Naive thymus-derived CD8-positive, alpha-beta T cell (primary cell): Measurements from ENCODE around the gene REEP3. TPM values are rescaled to one million over a fixed set of nuclear protein-coding genes. Genes with fewer than 3 reads are reported as not detected.

Experiments
- ATAC-seq, 2 donors: fragments of 150-1000 bp; cut with Tn5 transposase in 1 of 2; sonication (Bioruptor Pico), chemical (Tn5 transposase) in 1 of 2; 1 replicate in 1 of 2; 2 replicates in 1 of 2; pipeline ENCODE4 v1.10.0; 2021; ENCODE audit warnings: mild to moderate bottlenecking in 2 of 2, moderate library complexity in 2 of 2
- POLR2A ChIA-PET: fragments of 350-600 bp; sonication (Branson Sonifier 250); formaldehyde crosslinking; loops from one replicate; lab custom pipeline; 2021; ENCODE audit warnings: antibody characterized with exemption; lab: Charles Lee
- DNase-seq, 10 donors: peaks; one replicate each; pipeline versions ENCODE4 v3.0.0 to v3.0.0-alpha.2; 2020 to 2022
- H3K27ac Mint-ChIP-seq, 10 donors: one replicate each; pipeline ENCODE4 v1.8.0; 2020 to 2022; ENCODE audit warnings: mild to moderate bottlenecking in 10 of 10, mixed read lengths in 10 of 10, moderate library complexity in 4 of 10, inconsistent platforms in 1 of 10
- H3K27me3 Mint-ChIP-seq, 5 donors: one replicate each; pipeline ENCODE4 v1.8.0; 2021 to 2022; ENCODE audit warnings: mixed read lengths in 5 of 5
- H3K36me3 Mint-ChIP-seq, 3 donors: one replicate each; pipeline ENCODE4 v1.8.0; 2020 to 2022; ENCODE audit warnings: mixed read lengths in 3 of 3, mild to moderate bottlenecking in 2 of 3, inconsistent platforms in 1 of 3
- H3K4me1 Mint-ChIP-seq, 4 donors: one replicate each; pipeline ENCODE4 v1.8.0; 2021 to 2022; ENCODE audit warnings: mixed read lengths in 4 of 4
- H3K4me3 Mint-ChIP-seq, 10 donors: one replicate each; pipeline ENCODE4 v1.8.0; 2020 to 2022; ENCODE audit warnings: mild to moderate bottlenecking in 10 of 10, mixed read lengths in 10 of 10, moderate library complexity in 6 of 10, inconsistent platforms in 1 of 10
- H3K9me3 Mint-ChIP-seq, 9 donors: one replicate each; pipeline ENCODE4 v1.8.0; 2020 to 2022; ENCODE audit warnings: mixed read lengths in 9 of 9, mild to moderate bottlenecking in 3 of 9, inconsistent platforms in 1 of 9, moderate library complexity in 1 of 9
- polyA plus RNA-seq, 3 donors: library from polyadenylated mRNA; unstranded; fragments of 300-500 nt; fragmentation: Illumina TruSeq; gene quantifications; one replicate each; pipeline ENCODE4 v1.2.3, GENCODE V29; 2021
- total RNA-seq, 8 experiments: library from RNA in 2 of 8; stranded (reverse) in 2 of 8; gene quantifications; one replicate each; pipeline ENCODE4 v1.2.3 and lab custom pipeline; 2021 to 2026

The REEP3 gene
- total and polyA plus RNA-seq, 5 experiments from 2014 or later, result 3.8 to 10.7 (median 6.1) TPM

- Mint-ChIP-seq H3K9me3 (no peaks in the 10 kb centered on the region), H3K27me3 (no peaks in the 10 kb centered on the region), H3K4me1 (peaks cover 18 to 35% (median 28%) of the 10 kb centered on the region in 4 donors), H3K36me3 (no peaks in the 10 kb centered on the region), H3K4me3 (peak overlapping the region; percentile 85 to 98 (median 94)), H3K27ac (peak overlapping the region; percentile 82 to 94 (median 89))
- peak; percentile 55 to 85 (median 74) for DNase-seq
- POLR2A ChIA-PET, result interaction anchor here (0.5 to 2.2 kb wide), 6 partner anchors 17 to 497 kb away, joined by 4 to 7 read pairs (median 6); partner anchors contain the start of gene NRBF2
- ATAC-seq, result peak; percentile 59 to 72
Observed at GRCh38 chr10:63629363-63630084, 108.3 kb downstream of the REEP3 start.

DNA sequence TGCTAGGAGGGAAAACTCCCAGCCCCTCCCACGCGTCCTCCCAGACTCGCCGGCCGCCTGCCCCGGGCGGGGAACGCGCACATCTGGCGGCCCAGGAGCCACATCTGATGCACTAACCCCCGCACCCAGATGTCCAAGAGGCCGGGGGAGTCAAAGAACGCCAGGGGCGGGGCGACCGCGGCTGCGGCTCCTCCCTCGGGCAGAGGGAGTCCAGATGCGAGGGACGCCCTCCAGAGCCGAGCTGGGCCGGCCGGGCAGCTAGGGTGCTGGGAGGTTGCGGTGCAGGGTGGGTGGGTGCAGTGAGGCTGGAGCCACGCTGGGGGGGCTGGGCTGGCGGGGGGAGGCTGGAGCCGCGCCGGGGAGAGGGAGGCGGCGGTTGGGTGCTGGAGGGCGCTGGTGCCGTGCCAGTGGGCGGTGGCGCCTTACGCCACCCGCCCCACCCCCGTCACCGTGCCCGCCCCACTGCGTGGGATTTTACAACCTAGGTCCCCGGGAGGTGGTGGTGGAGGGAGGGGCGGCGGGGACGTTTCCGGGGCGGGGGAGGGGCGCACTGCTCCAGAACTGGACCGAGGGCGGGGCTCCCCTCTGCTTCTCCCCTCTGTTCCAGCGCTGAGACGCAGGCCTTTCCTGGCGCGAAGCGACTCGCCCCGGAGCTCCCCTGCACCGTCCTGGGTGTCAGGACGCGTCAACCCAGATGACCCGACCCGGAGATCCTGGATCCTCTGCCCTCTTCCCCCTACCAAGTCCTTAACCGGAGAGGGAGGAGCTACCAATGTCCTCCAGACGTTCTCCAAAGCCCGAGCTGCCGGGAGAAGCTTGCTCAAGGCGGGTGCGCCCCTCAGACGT, 109.1 kb downstream of the REEP3 start:
- ATAC-seq, result peak; percentile 71 to 74
- Mint-ChIP-seq H3K27me3 (no peaks in the 10 kb centered on the region), H3K9me3 (no peaks in the 10 kb centered on the region), H3K4me1 (peaks cover 18 to 35% (median 28%) of the 10 kb centered on the region in 4 donors), H3K36me3 (no peaks in the 10 kb centered on the region), H3K27ac (peak overlapping the region; percentile 11 to 95 (median 91)), H3K4me3 (peak overlapping the region; percentile 85 to 98 (median 94))
- POLR2A ChIA-PET, result interaction anchor here (0.6 to 1.5 kb wide), 4 partner anchors 9 to 362 kb away, joined by 3 to 10 read pairs (median 3); partner anchors contain the start of gene REEP3
- peak; percentile 53 to 88 (median 66) for DNase-seq

DNA sequence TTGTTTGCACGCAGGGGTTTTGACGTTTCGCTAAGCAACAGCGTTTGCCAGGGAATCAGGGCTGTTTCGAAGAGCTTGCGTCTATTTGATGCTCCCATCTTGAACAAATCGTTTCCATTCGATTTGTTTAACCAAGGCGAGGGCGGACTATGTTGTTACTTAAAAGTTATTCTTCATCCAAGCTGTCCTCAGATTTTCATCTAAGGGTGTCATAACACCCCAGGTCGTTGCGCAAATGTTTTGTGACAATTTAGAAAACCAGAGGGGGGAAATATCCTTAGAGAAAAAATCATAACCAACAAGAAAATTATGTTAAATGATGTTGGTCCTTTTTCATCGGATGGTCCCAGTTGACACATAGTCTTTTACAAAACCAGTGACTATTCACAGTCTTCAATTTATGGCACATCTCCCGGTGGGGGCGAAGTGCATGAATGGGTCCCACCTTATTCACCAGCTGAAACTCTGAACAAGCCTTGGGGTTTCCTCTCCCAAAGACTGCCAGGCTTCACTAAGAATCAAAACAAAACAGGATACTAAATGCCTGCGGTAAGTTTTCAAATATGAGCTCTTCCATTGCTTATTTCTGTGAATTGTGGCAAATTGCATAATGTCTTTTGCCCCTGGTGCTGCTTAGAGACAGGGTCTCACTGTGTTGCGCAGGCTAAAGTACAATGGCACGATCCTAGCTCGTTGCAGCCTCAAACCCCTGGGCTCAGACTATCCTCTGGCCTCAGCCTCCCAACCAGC, 109.9 kb downstream of the REEP3 start:
- peak overlapping the region; percentile 11 to 95 (median 91) for H3K27ac Mint-ChIP-seq
- ATAC-seq (no peak), DNase-seq (peak in 1 of 10 donors; percentile 47)
- H3K4me3 Mint-ChIP-seq, result peak overlapping the region; percentile 85 to 95 (median 89)
- no peaks in the 10 kb centered on the region for H3K27me3 Mint-ChIP-seq
- no peaks in the 10 kb centered on the region for H3K36me3 Mint-ChIP-seq
- peaks cover 18 to 35% (median 28%) of the 10 kb centered on the region in 4 donors for H3K4me1 Mint-ChIP-seq
- POLR2A ChIA-PET, result interaction anchor here (0.7 to 1.5 kb wide), 4 partner anchors 8 to 466 kb away, joined by 3 to 10 read pairs (median 3); partner anchors contain the start of gene REEP3
- H3K9me3 Mint-ChIP-seq, result no peaks in the 10 kb centered on the region

DNA sequence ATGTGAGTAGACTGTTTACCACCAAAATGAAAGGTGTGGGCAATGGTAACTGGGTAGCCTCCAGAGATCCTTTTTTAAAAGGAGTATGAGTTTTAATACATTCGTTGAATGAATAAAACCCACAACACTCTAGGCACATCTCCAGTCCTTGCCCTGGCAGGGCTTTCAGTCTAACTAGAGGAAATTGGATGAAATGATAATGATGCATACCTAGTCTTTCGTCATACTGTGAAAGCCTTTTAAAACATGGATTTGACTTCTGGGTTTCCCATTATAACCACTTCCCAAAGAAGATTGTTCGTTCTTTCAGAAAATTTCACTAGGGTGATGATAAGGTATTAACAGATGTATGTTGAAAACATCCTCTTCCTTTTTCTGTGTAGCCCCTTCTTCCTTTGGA, 110.8 kb downstream of the REEP3 start:
- Mint-ChIP-seq H3K9me3 (no peaks in the 10 kb centered on the region), H3K4me1 (peaks cover 18 to 35% (median 28%) of the 10 kb centered on the region in 4 donors), H3K36me3 (no peaks in the 10 kb centered on the region), H3K27ac (peak overlapping the region in 4 of 10 donors; percentile 40 to 94 (median 89)), H3K27me3 (no peaks in the 10 kb centered on the region), H3K4me3 (peak overlapping the region in 2 of 10 donors; percentile 89 to 90)
- POLR2A ChIA-PET, result interaction anchor here (1.0 to 1.5 kb wide), 2 partner anchors 110 to 467 kb away, joined by 3 to 10 read pairs; partner anchors contain the start of gene REEP3
- DNase-seq (no peak), ATAC-seq (no peak)

DNA sequence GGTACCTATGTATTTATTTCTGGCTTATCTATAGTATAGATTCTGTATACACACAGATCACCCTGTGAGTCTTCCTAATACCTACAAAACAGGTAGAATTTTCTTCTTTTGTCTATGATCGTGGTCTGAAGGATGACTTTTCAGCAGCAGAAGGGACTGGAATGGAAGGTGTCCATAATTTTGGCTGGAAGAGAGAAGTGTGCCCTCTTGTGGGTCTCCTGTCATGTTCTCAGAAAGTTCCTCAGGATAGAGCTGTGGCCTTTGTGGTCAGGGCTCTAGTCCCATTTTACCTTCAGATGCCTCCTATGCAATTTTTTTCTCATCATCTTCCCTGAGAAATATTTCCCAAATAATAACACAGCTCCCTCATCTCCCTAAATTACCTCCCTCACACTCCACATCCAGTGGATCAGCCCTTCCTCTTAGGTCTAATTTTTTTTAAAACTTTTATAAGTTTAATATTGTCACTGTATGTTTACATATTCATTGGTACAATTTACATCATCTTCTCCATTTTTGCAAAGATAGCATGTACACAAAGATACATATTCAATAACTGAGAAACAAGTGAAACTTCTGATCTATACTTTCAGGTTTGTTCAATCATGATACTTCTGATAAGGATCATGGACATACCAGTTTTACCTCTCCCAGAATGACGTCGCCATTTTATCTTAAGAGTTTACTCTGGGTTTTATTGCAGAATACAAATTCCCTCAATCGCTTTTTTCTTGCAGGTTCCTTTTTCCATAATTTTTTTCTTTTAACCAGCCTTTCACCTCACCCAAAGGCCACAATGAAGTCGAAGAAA, 112.7 kb downstream of the REEP3 start:
- DNase-seq (no peak), ATAC-seq (no peak)
- peaks cover 8 to 21% (median 16%) of the 10 kb centered on the region in 4 donors for H3K4me1 Mint-ChIP-seq
- no peaks in the 10 kb centered on the region for H3K36me3 Mint-ChIP-seq
- no peaks in the 10 kb centered on the region for H3K9me3 Mint-ChIP-seq
- no peaks in the 10 kb centered on the region for H3K27me3 Mint-ChIP-seq
- peak overlapping the region in 1 of 10 donors; percentile 21 for H3K27ac Mint-ChIP-seq
- POLR2A ChIA-PET, result interaction anchor here (0.7 kb wide), 1 partner anchor 351 kb away, joined by 7 read pairs; no protein-coding TSS in a partner anchor
- no peak overlapping the region for H3K4me3 Mint-ChIP-seq

DNA sequence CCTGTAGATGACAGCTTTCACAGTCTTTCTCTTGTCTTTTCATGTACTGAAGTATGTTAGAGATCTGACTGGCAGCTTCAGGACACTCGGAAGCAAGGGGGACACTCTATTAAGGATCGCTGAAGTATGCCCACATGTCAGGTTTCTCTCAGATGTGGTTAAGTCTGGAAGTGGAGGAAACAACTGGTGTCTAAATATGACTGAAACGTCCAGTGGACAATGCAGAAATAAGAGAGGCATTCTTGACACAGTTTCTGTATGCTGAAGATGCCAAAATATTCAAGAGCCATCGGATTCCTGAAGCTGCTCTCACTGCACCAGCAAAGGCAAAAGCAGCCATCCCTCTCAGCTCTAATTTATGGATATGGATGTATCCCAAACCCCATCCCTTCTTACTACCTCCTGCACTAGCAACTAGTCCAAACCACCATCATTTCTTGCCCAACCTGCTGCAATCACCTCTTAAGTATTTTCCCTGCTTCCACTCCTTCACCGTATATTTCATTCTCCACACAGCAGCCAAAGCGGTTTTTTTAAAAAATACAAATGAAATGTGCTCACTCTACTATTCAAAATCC, 113.4 kb downstream of the REEP3 start:
- Mint-ChIP-seq H3K9me3 (no peaks in the 10 kb centered on the region), H3K36me3 (no peaks in the 10 kb centered on the region), H3K4me3 (no peak overlapping the region), H3K27ac (peak overlapping the region in 2 of 10 donors; percentile 5 to 38), H3K27me3 (no peaks in the 10 kb centered on the region), H3K4me1 (peaks cover 1 to 14% (median 10%) of the 10 kb centered on the region in 4 donors)
- DNase-seq (no peak), ATAC-seq (no peak)
- POLR2A ChIA-PET, result no interaction called here

- Mint-ChIP-seq H3K27me3 (no peaks in the 10 kb centered on the region), H3K36me3 (no peaks in the 10 kb centered on the region), H3K9me3 (no peaks in the 10 kb centered on the region), H3K4me3 (no peak overlapping the region), H3K4me1 (peaks cover 0 to 7% (median 0%) of the 10 kb centered on the region in 4 donors), H3K27ac (no peak overlapping the region)
- DNase-seq, result no peak
- POLR2A ChIA-PET, result no interaction called here
- ATAC-seq, result no peak
Observed at GRCh38 chr10:63636812-63637211, 115.6 kb downstream of the REEP3 start.

- Mint-ChIP-seq H3K36me3 (no peaks in the 10 kb centered on the region), H3K4me1 (no peaks in the 10 kb centered on the region), H3K27me3 (no peaks in the 10 kb centered on the region), H3K27ac (no peak overlapping the region), H3K4me3 (no peak overlapping the region), H3K9me3 (no peaks in the 10 kb centered on the region)
- ATAC-seq (no peak), DNase-seq (no peak)
- POLR2A ChIA-PET, result no interaction called here
Observed at GRCh38 chr10:63637901-63638327, 116.7 kb downstream of the REEP3 start.

- H3K4me3 Mint-ChIP-seq, result no peak overlapping the region
- H3K27ac Mint-ChIP-seq, result no peak overlapping the region
- no peaks in the 10 kb centered on the region for H3K36me3 Mint-ChIP-seq
- POLR2A ChIA-PET, result no interaction called here
- no peaks in the 10 kb centered on the region for H3K27me3 Mint-ChIP-seq
- DNase-seq (no peak), ATAC-seq (no peak)
- peaks cover 0 to 9% (median 0%) of the 10 kb centered on the region in 4 donors for H3K4me1 Mint-ChIP-seq
- H3K9me3 Mint-ChIP-seq, result no peaks in the 10 kb centered on the region
Observed at GRCh38 chr10:63641366-63641765, 120.2 kb downstream of the REEP3 start.

GRCh38 chr10:63641799-63642198, 120.6 kb downstream of the REEP3 start:
- Mint-ChIP-seq H3K27me3 (no peaks in the 10 kb centered on the region), H3K9me3 (no peaks in the 10 kb centered on the region), H3K4me1 (peaks cover 0 to 9% (median 0%) of the 10 kb centered on the region in 4 donors), H3K4me3 (no peak overlapping the region), H3K27ac (no peak overlapping the region), H3K36me3 (no peaks in the 10 kb centered on the region)
- POLR2A ChIA-PET, result no interaction called here
- DNase-seq, result no peak
- no peak for ATAC-seq

DNA sequence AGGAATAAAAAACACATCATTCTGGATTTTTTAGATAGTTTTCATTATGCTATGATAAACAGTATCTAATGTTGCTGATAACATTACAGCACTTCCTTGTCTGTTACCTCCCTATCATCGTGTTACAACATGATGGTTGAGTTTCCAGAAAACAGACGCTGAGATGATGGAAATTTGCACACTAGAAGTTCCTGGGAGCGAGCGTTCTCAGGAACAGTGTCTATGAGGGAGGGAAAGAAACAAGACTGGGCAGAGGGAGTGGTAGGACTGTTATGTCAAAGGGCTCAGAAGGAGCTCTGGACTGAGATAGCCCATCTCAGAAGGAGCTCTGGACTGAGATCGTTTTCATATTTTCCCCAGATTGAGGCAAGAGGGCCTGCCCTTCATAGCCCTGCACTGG, 121.6 kb downstream of the REEP3 start:
- Mint-ChIP-seq H3K36me3 (no peaks in the 10 kb centered on the region), H3K9me3 (no peaks in the 10 kb centered on the region), H3K27me3 (no peaks in the 10 kb centered on the region), H3K27ac (no peak overlapping the region), H3K4me3 (no peak overlapping the region), H3K4me1 (peaks cover 0 to 9% (median 0%) of the 10 kb centered on the region in 4 donors)
- no peak for ATAC-seq
- DNase-seq, result no peak
- POLR2A ChIA-PET, result no interaction called here
